Glutamatergic neuron (in vitro differentiated cells): ENCODE data around the gene ATP5F1A. TPM values are rescaled to one million over a fixed set of nuclear protein-coding genes. Genes with fewer than 3 reads are reported as not detected.

ENCODE experiments used
- DNase-seq: peaks from one replicate; pipeline ENCODE4 v3.0.0; 2022
- H3K27ac Mint-ChIP-seq: one replicate; pipeline ENCODE4 v1.8.0; 2020; ENCODE audit warnings: mild to moderate bottlenecking, mixed read lengths, inconsistent platforms; ENCODE audit not compliant: unreplicated experiment
- H3K27me3 Mint-ChIP-seq: one replicate; pipeline ENCODE4 v1.8.0; 2020; ENCODE audit warnings: mild to moderate bottlenecking, moderate library complexity, mixed read lengths, inconsistent platforms; ENCODE audit not compliant: unreplicated experiment
- H3K36me3 Mint-ChIP-seq: one replicate; pipeline ENCODE4 v1.8.0; 2020; ENCODE audit warnings: mild to moderate bottlenecking, mixed read lengths, inconsistent platforms; ENCODE audit not compliant: unreplicated experiment
- H3K4me1 Mint-ChIP-seq: one replicate; pipeline ENCODE4 v1.8.0; 2020; ENCODE audit warnings: mild to moderate bottlenecking, low read depth, mixed read lengths, inconsistent platforms; ENCODE audit not compliant: unreplicated experiment
- H3K4me3 Mint-ChIP-seq: one replicate; pipeline ENCODE4 v1.8.0; 2020; ENCODE audit warnings: mild to moderate bottlenecking, mixed read lengths, inconsistent platforms; ENCODE audit not compliant: unreplicated experiment
- H3K9me3 Mint-ChIP-seq: one replicate; pipeline ENCODE4 v1.8.0; 2020; ENCODE audit warnings: mild to moderate bottlenecking, moderate library complexity, mixed read lengths, inconsistent platforms; ENCODE audit not compliant: unreplicated experiment
- total RNA-seq: library from RNA; stranded (reverse); fragmentation: NEBNext Ultra II Directional; extraction: Animal tissue kit (Norgen Biotek cat#: 25700); gene quantifications from one replicate; pipeline ENCODE4 v1.2.1, GENCODE V29; 2021; ENCODE audit not compliant: unreplicated experiment
- TF ChIP-seq, protein P1 (sequence below): fragments of 200-600 bp; sonication (generic); IDR thresholded peaks from one replicate; pipeline ENCODE4 v1.5.0; 2021; ENCODE audit not compliant: partially characterized antibody, unreplicated experiment

ATP5F1A gene
- total RNA-seq, 1 donor from 2014 or later, result 511 TPM

DNA sequence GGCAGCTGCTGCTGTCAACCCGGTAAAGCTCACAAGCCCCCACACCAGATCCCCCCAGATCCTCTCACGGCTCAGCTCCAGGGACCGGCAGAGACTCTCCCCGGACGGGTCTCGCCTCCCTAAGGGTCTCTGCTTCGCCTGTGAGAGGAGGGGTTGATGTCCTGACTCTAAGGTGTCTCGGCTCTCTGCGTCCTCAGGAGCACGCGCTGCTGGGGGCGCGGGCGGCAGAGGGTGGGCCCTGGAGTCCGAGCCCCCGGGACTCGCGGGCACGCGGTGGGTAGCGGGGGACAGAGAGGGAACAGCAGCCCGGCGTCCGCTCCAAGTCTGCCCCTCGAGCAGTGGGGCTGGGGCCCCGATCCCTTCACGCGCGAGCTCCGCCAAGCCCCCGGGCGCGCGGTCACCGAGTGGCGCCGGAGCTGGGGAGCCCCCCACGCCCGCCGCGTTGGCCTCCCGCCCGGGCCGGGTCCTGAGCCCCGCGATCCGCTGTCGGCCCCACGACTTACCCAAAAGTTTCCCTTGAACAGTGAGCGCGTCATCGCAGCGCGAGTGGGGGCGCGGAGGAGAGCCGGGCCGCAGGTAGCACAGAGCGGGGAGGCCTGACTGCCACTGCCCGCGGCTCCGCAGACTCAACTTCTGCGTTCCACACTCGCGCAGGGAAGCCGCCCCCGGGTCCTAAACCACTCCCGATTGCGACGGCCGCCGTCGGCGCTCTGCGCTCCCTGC, 26.3 kb downstream of the ATP5F1A start, which contains the start of gene PSTPIP2:
Gene PSTPIP2, minus strand, starts transcription at position 608 of the 723 bp plus-strand sequence. Its CDS starts 72 bp downstream, at position 536.
- Mint-ChIP-seq H3K27ac (no peak within 1 kb of the TSS), H3K4me1 (no peaks in the 10 kb centered on the region), H3K4me3 (peak within 1 kb of the TSS; percentile 74)

DNA sequence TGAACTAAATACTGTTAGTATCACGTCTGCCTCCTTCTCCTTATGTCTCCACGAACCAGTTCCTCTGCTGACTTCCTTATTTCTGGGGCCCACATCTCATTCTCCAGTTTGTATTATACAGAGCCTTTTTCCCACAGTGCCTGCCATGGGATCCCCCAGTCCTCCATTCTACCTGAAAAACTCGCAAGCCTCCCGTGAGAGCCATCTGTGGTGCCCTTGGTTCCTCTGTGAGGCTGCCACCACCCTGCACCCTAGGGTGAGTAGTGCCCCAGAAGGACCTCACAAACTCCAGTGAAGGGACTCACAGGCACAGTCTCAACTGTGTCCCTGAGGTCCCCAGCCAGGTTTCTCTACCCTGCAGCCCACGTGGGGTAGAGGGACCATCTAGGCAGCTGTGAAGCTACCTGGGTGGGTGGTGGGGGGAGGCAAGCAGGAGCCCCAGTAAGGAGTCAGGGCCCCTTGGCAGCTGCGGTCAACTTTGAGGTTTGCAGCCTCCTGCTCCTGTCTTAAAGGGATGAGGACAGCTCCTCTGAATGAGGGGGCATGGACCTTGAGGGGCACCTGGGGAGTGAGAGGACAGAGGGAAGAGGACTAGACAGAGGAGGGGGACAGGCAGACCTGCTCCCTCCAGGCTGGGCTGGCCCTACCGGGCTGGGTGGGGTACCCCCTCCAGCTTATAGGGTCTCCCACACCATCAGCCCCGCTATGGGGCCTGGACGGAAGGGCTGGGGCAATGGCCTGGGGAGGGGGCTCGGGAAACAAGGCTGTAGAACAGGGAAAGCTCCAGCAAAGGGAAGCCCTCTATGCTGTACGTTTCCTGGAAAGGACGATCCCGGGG, 27.1 kb downstream of the ATP5F1A start:
- no peaks in the 10 kb centered on the region for H3K4me1 Mint-ChIP-seq
- H3K9me3 Mint-ChIP-seq, result peaks cover 2% of the 10 kb centered on the region
- no peaks in the 10 kb centered on the region for H3K36me3 Mint-ChIP-seq
- H3K27me3 Mint-ChIP-seq, result peaks cover 4% of the 10 kb centered on the region
- TF ChIP-seq, protein P1, sequence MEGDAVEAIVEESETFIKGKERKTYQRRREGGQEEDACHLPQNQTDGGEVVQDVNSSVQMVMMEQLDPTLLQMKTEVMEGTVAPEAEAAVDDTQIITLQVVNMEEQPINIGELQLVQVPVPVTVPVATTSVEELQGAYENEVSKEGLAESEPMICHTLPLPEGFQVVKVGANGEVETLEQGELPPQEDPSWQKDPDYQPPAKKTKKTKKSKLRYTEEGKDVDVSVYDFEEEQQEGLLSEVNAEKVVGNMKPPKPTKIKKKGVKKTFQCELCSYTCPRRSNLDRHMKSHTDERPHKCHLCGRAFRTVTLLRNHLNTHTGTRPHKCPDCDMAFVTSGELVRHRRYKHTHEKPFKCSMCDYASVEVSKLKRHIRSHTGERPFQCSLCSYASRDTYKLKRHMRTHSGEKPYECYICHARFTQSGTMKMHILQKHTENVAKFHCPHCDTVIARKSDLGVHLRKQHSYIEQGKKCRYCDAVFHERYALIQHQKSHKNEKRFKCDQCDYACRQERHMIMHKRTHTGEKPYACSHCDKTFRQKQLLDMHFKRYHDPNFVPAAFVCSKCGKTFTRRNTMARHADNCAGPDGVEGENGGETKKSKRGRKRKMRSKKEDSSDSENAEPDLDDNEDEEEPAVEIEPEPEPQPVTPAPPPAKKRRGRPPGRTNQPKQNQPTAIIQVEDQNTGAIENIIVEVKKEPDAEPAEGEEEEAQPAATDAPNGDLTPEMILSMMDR, result no peak
- DNase-seq, result no peak
- H3K4me3 Mint-ChIP-seq, result peak overlapping the region; percentile 63
- no peak overlapping the region for H3K27ac Mint-ChIP-seq

More for the DNA sequence above, 26.3 kb downstream of the ATP5F1A start, which contains the start of gene PSTPIP2:
- TF ChIP-seq, protein P1, result no peak
- H3K27me3 Mint-ChIP-seq, result peaks cover 4% of the 10 kb centered on the region
- no peaks in the 10 kb centered on the region for H3K36me3 Mint-ChIP-seq
- peaks cover 2% of the 10 kb centered on the region for H3K9me3 Mint-ChIP-seq
- peak; percentile 75 for DNase-seq

DNA sequence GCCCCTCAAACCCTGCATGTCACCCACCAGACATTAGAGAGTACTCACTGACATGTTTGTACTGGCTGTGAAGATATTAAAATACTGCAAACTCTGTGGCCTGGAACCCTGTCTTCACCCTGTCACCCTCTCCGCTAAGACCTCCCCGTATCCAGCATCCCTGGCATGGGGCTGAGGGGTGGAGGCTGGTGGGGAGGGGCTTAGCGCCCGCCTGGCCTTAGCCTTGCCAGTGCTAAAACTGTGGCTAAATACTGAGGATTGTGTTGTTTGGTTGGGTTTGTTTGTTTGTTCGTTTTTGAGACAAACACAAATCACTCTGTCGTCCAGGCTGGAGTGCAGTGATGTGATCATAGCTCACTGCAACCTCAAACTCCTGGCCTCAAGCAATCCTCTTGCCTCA, 27.9 kb downstream of the ATP5F1A start:
- H3K27ac Mint-ChIP-seq, result no peak overlapping the region
- H3K27me3 Mint-ChIP-seq, result peaks cover 4% of the 10 kb centered on the region
- TF ChIP-seq, protein P1, result no peak
- DNase-seq, result no peak
- no peaks in the 10 kb centered on the region for H3K4me1 Mint-ChIP-seq
- peaks cover 2% of the 10 kb centered on the region for H3K9me3 Mint-ChIP-seq
- no peak overlapping the region for H3K4me3 Mint-ChIP-seq
- no peaks in the 10 kb centered on the region for H3K36me3 Mint-ChIP-seq

DNA sequence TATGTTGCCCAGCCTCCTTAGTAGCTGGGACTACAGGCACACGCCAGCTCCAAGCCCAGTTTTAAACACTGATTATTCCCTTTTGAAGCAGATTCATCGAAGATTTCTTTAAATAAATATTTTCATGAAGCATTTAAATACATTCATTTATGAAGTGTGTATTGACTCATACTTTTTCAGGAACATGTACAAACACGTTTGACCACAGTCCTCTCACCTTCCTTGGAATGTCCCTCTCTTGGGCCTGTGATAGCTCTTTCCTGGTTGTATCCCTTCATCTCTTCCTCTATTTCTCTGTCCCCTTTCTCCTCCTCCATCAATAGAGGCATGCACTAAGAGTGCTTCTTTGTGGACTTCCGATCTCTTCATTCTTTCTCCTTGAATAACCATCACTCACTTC, 28.6 kb downstream of the ATP5F1A start:
- peaks cover 4% of the 10 kb centered on the region for H3K27me3 Mint-ChIP-seq
- no peaks in the 10 kb centered on the region for H3K4me1 Mint-ChIP-seq
- H3K36me3 Mint-ChIP-seq, result no peaks in the 10 kb centered on the region
- no peak overlapping the region for H3K4me3 Mint-ChIP-seq
- TF ChIP-seq, protein P1, result no peak
- DNase-seq, result no peak
- no peak overlapping the region for H3K27ac Mint-ChIP-seq
- H3K9me3 Mint-ChIP-seq, result peaks cover 2% of the 10 kb centered on the region
